DOHH2 (cell line): ENCODE measurements around the gene CARMIL1.

Source experiments
- H3F3A ChIP-seq: fragments of 200-600 bp; sonication (generic), shearing (Covaris generic); 2 replicates; pipeline ENCODE4 v1.6.0; 2016; ENCODE audit warnings: antibody characterized with exemption, mild to moderate bottlenecking; ENCODE audit not compliant: control insufficient read depth, insufficient read depth
- H3K27ac ChIP-seq: fragments of 200-600 bp; sonication (generic); 2 replicates; pipeline ENCODE4 v1.5.1; 2014; ENCODE audit warnings: low read depth, mild to moderate bottlenecking, low read length, moderate library complexity
- H3K27me3 ChIP-seq: fragments of 200-600 bp; sonication (generic); 2 replicates; pipeline ENCODE4 v1.6.1; 2014; ENCODE audit warnings: mild to moderate bottlenecking, low read length, mixed read lengths; ENCODE audit not compliant: control insufficient read depth
- H3K36me3 ChIP-seq: fragments of 200-600 bp; sonication (generic); 2 replicates; pipeline ENCODE4 v1.6.1; 2014; ENCODE audit warnings: mild to moderate bottlenecking, low read length, moderate library complexity, mixed read lengths; ENCODE audit not compliant: control insufficient read depth
- H3K4me1 ChIP-seq: fragments of 200-600 bp; sonication (generic); 2 replicates; pipeline ENCODE4 v1.6.1; 2014; ENCODE audit warnings: mild to moderate bottlenecking, low read length, mixed read lengths; ENCODE audit not compliant: control insufficient read depth
- H3K4me2 ChIP-seq: fragments of 200-600 bp; sonication (generic); 2 replicates; pipeline ENCODE4 v1.6.0; 2014; ENCODE audit warnings: mild to moderate bottlenecking, low read length, moderate library complexity
- H3K4me3 ChIP-seq: fragments of 200-600 bp; sonication (generic); 2 replicates; pipeline ENCODE4 v1.5.1; 2014; ENCODE audit warnings: mild to moderate bottlenecking, low read length, mixed read lengths
- H3K79me2 ChIP-seq: fragments of 200-600 bp; sonication (generic); 2 replicates; pipeline ENCODE4 v1.6.1; 2014; ENCODE audit warnings: mild to moderate bottlenecking, low read length, mixed read lengths; ENCODE audit not compliant: control insufficient read depth
- H3K9me2 ChIP-seq: fragments of 200-600 bp; sonication (generic); replicated peaks from 2 replicates; pipeline ENCODE4 v1.6.1; 2014; ENCODE audit warnings: mild to moderate bottlenecking, low read length, mixed read lengths; ENCODE audit not compliant: control insufficient read depth
- H3K9me3 ChIP-seq: fragments of 200-600 bp; sonication (generic); 2 replicates; pipeline ENCODE4 v1.6.1; 2014; ENCODE audit warnings: antibody characterized with exemption, low read length, mixed read lengths; ENCODE audit not compliant: control insufficient read depth, insufficient read depth
- H4K20me1 ChIP-seq: fragments of 200-600 bp; sonication (generic); 2 replicates; pipeline ENCODE4 v1.6.0; 2014; ENCODE audit warnings: low read depth, mild to moderate bottlenecking, antibody characterized with exemption, low read length, moderate library complexity; ENCODE audit not compliant: control insufficient read depth, insufficient read depth
- CTCF ChIP-seq: fragments of 200-600 bp; sonication (generic); IDR thresholded peaks from one replicate; pipeline ENCODE4 v1.5.1; 2014; ENCODE audit warnings: antibody characterized with exemption, mild to moderate bottlenecking, low read depth, low read length; ENCODE audit not compliant: poor library complexity, severe bottlenecking
- EZH2phosphoT487 ChIP-seq: fragments of 200-600 bp; sonication (generic); IDR thresholded peaks from 2 replicates; pipeline ENCODE4 v1.6.1; 2017; ENCODE audit warnings: borderline replicate concordance, mild to moderate bottlenecking, antibody characterized with exemption, low read length, moderate library complexity, mixed read lengths

Gene CARMIL1

DNA sequence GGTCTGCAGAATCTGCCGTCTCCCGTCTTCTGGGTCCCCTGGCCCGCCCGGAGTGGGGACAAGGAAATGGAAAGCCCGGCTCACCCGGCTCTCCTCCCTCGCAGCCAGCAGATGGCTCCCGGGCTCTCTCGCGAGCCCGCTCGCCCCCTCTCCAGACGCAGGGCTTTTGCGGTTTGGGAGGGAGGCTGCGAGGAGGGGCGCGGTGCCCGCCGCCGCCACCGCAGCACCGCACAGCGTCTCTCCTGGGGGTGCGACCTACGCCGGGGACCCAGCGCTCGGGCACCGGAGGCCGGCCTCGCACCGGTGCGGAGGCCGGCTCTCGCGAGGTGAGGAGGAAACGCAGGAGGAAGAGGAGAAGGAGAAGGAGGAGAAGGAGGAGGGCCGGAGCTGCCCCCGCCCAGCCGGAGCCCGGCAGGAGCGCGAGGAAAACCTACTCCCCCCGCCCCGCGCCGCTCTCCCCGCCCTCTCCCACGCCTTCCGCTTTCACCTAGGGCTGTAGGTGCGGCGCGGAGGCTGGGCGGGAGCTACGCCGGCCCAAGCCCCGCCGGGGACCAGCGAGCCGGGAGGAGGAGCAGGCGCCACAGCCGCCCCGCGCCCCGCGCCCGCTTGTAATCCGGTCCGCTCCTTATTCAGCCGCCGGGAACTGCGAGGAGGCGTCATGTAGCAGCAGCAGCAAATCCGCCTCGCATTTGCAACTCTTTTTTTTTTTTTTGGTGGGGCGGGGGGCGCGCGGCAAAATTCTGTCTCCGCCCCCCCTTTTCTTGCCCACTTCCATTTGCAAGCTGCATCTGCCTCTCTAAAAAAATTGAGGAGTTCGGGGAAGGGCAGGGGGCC is at the start of gene CARMIL1:
CARMIL1 (plus strand) TSS at position 461 of the 834 bp plus-strand sequence. CDS start 422 bp downstream, outside the sequence.
- H3K4me1 ChIP-seq: peaks cover 46% of the 10 kb centered on the region
- H3K9me2 ChIP-seq: no peaks in the 10 kb centered on the region
- peaks cover 18% of the 10 kb centered on the region for H3F3A ChIP-seq
- H3K4me2 ChIP-seq: peak within 1 kb of the TSS; percentile 98
- peak within 1 kb of the TSS; percentile 94 for H3K4me3 ChIP-seq
- TF ChIP-seq EZH2phosphoT487 (no peak), CTCF (peak; percentile 76)
- peaks cover 28% of the 10 kb centered on the region for H3K79me2 ChIP-seq
- H3K36me3 ChIP-seq: peaks cover 2% of the 10 kb centered on the region; the same call in 1 of the 2 replicates
- H3K9me3 ChIP-seq: no peaks in the 10 kb centered on the region
- H4K20me1 ChIP-seq: no peaks in the 10 kb centered on the region
- H3K27ac ChIP-seq: peak within 1 kb of the TSS; percentile 51
- no peaks in the 10 kb centered on the region for H3K27me3 ChIP-seq

DNA sequence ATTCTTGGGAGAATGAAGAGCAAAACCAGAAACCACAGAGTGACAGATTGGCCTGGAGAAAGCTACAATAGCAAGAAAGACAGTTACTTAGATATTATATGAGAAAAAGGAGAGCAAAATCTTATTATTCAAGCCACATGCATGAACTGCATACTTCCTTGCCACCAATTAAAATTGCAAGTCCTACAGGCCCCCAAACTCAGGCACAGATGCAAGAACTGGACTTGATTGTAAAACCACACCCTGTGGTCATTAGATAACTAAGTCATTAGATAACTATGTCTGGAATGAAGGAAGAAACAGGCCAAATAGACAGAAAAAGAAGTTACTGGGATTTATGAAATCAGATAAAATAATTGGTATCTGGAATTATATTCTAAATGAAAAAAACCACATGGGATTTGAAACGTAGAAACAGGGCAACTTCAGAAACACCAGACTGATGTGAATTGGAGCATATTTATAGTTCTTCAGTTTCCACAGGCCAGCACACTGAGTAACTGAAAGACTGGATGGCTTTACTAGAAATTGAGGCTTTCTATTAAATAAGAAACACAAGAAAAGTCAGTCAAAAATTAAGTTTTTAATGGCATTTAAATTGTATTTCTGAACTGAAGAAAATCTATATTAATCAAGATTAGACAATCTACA is 49.4 kb upstream of the CARMIL1 start:
- H3K9me3 ChIP-seq: no peaks in the 10 kb centered on the region
- H3K27me3 ChIP-seq: no peaks in the 10 kb centered on the region
- H3K4me2 ChIP-seq: no peak overlapping the region
- TF ChIP-seq EZH2phosphoT487 (no peak), CTCF (no peak)
- no peak overlapping the region for H3K27ac ChIP-seq
- H3K79me2 ChIP-seq: no peaks in the 10 kb centered on the region
- H4K20me1 ChIP-seq: no peaks in the 10 kb centered on the region
- H3F3A ChIP-seq: no peaks in the 10 kb centered on the region
- H3K4me3 ChIP-seq: no peak overlapping the region
- peaks cover 47% of the 10 kb centered on the region for H3K4me1 ChIP-seq
- H3K36me3 ChIP-seq: no peaks in the 10 kb centered on the region
- no peaks in the 10 kb centered on the region for H3K9me2 ChIP-seq

DNA sequence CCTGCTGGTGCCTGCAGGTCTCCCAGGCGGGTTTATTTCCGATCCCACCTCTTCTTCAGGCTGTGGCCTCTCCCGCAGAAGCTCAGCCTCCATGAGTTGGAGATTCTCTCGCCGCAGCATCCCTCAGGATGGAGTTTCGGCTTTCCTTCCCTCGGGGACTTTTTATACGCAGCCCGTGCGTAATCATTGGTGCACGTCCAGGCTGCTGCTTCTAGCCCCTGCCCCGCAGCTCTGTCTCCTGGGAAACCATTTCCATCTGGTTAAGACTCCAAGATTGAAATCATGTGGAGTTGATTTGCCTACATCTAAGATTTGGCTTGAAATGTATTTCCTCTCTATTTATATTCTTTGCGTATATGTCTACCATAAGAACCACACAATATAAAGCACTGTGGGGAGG is 46.7 kb upstream of the CARMIL1 start:
- Histone ChIP-seq H4K20me1 (no peaks in the 10 kb centered on the region), H3K27ac (no peak overlapping the region), H3K36me3 (no peaks in the 10 kb centered on the region), H3K4me1 (peaks cover 20% of the 10 kb centered on the region), H3K4me3 (no peak overlapping the region), H3K9me3 (no peaks in the 10 kb centered on the region), H3K27me3 (no peaks in the 10 kb centered on the region), H3K79me2 (no peaks in the 10 kb centered on the region), H3K9me2 (no peaks in the 10 kb centered on the region), H3K4me2 (no peak overlapping the region), H3F3A (no peaks in the 10 kb centered on the region)
- TF ChIP-seq EZH2phosphoT487 (no peak), CTCF (no peak)
